Measurements from ENCODE around the gene FMC1. TPM values are rescaled to one million over a fixed set of nuclear protein-coding genes. Genes with fewer than 3 reads are reported as not detected.

FMC1 gene
- polyA plus RNA-seq, 3 donors: 10.3 to 39.4 (median 39.0) TPM

GRCh38 chr7:139366400-139366799 is 25.3 kb downstream of the FMC1 start:
- no peak for DNase-seq
- peaks cover 3 to 12% of the 10 kb centered on the region in 2 donors for H3K4me1 ChIP-seq (ENCODE audit: control insufficient read depth in 1 of 2, insufficient read depth in 2 of 2, low read length in 2 of 2)
- peaks cover 100% of the 10 kb centered on the region for H3K79me2 ChIP-seq (ENCODE audit: insufficient read depth, low read length)
- peaks cover 96% of the 10 kb centered on the region for H4K20me1 ChIP-seq (ENCODE audit: insufficient read depth, low read length)
- Mint-ChIP-seq H3K27me3 (ENCODE audit: low read depth in 3 of 3) (no peaks in the 10 kb centered on the region), H3K9me3 (no peaks in the 10 kb centered on the region), H3K36me3 (peaks cover 22 to 47% of the 10 kb centered on the region in 2 donors), H3K27ac (no peak overlapping the region), H3K4me3 (no peak overlapping the region), H3K4me1 (peaks cover 15% of the 10 kb centered on the region)
- intact Hi-C loops (cut with micrococcal nuclease): loop anchor here in 1 of 2 donors (10.0 kb wide), 1 partner anchor 1108 kb away; the partner anchor contains the start of gene MKRN1
- no peak for TF ChIP-seq CTCF (IDR thresholded peaks at IDR 0.05)
- no peak overlapping the region for H3K4me2 ChIP-seq (replicated peaks; ENCODE audit: extremely low read depth, low read length, poor library complexity, severe bottlenecking)
- H3K9me3 ChIP-seq (replicated peaks in 1 of 2; ENCODE audit: control insufficient read depth in 1 of 2, insufficient read depth in 1 of 2, low read length in 2 of 2): no peaks in the 10 kb centered on the region
- H2AFZ ChIP-seq (ENCODE audit: insufficient read depth, low read depth, low read length, poor library complexity, severe bottlenecking): no peak overlapping the region
- H3K27me3 ChIP-seq (ENCODE audit: control insufficient read depth in 2 of 2, insufficient read depth in 2 of 2, low read length in 2 of 2): no peaks in the 10 kb centered on the region
- no peak overlapping the region for H3K4me3 ChIP-seq (replicated peaks in 1 of 3; ENCODE audit: low read depth in 2 of 3, low read length in 3 of 3)
- no peak overlapping the region for H3K27ac ChIP-seq (ENCODE audit: low read depth in 1 of 2, low read length in 2 of 2)
- H3K9ac ChIP-seq (ENCODE audit: insufficient read depth, low read length, poor library complexity, severe bottlenecking): no peak overlapping the region
- 100% methylated on average over 3 of the region's 6 CpGs for WGBS (ENCODE audit: insufficient coverage)
- peaks cover 17 to 63% of the 10 kb centered on the region in 2 donors for H3K36me3 ChIP-seq (replicated peaks in 1 of 2; ENCODE audit: control insufficient read depth in 1 of 2, insufficient read depth in 2 of 2, low read length in 2 of 2)

GRCh38 chr7:139367438-139368155 is 26.5 kb downstream of the FMC1 start:
- WGBS (ENCODE audit: insufficient coverage): no CpG with 5 or more reads among the region's 6 CpGs
- H3K4me2 ChIP-seq (replicated peaks; ENCODE audit: extremely low read depth, low read length, poor library complexity, severe bottlenecking): no peak overlapping the region
- H3K27ac ChIP-seq (ENCODE audit: low read depth in 1 of 2, low read length in 2 of 2): no peak overlapping the region
- no peaks in the 10 kb centered on the region for H3K9me3 ChIP-seq (replicated peaks in 1 of 2; ENCODE audit: control insufficient read depth in 1 of 2, insufficient read depth in 1 of 2, low read length in 2 of 2)
- peaks cover 17 to 63% of the 10 kb centered on the region in 2 donors for H3K36me3 ChIP-seq (replicated peaks in 1 of 2; ENCODE audit: control insufficient read depth in 1 of 2, insufficient read depth in 2 of 2, low read length in 2 of 2)
- Mint-ChIP-seq H3K4me1 (peaks cover 9% of the 10 kb centered on the region), H3K27ac (no peak overlapping the region), H3K27me3 (ENCODE audit: low read depth in 3 of 3) (no peaks in the 10 kb centered on the region), H3K9me3 (no peaks in the 10 kb centered on the region), H3K36me3 (peaks cover 25 to 52% of the 10 kb centered on the region in 2 donors), H3K4me3 (no peak overlapping the region)
- H3K79me2 ChIP-seq (ENCODE audit: insufficient read depth, low read length): peaks cover 100% of the 10 kb centered on the region
- no peaks in the 10 kb centered on the region for H3K27me3 ChIP-seq (ENCODE audit: control insufficient read depth in 2 of 2, insufficient read depth in 2 of 2, low read length in 2 of 2)
- no peaks in the 10 kb centered on the region for H3K4me1 ChIP-seq (ENCODE audit: control insufficient read depth in 1 of 2, insufficient read depth in 2 of 2, low read length in 2 of 2)
- peaks cover 98% of the 10 kb centered on the region for H4K20me1 ChIP-seq (ENCODE audit: insufficient read depth, low read length)
- H3K9ac ChIP-seq (ENCODE audit: insufficient read depth, low read length, poor library complexity, severe bottlenecking): no peak overlapping the region
- no peak for DNase-seq
- H3K4me3 ChIP-seq (replicated peaks in 1 of 3; ENCODE audit: low read depth in 2 of 3, low read length in 3 of 3): no peak overlapping the region
- intact Hi-C loops (cut with micrococcal nuclease): loop anchor here in 1 of 2 donors (10.0 kb wide), 1 partner anchor 1107 kb away; the partner anchor contains the start of gene MKRN1
- H2AFZ ChIP-seq (ENCODE audit: insufficient read depth, low read depth, low read length, poor library complexity, severe bottlenecking): no peak overlapping the region
- TF ChIP-seq CTCF (IDR thresholded peaks at IDR 0.05): no peak

Data from CD14-positive monocyte (primary cell).